HG03575 (cell line): ENCODE results near the gene SEC16A.

Experiments used
- ATAC-seq: cut with Tn5 transposase; IDR thresholded peaks from one replicate; pipeline ENCODE4 v1.9.1; 2021; ENCODE audit not compliant: unreplicated experiment, insufficient number of reproducible peaks, low FRiP score; ENCODE audit errors: extremely low read depth

SEC16A gene

GRCh38 chr9:136451221-136451877 lies 31.5 kb downstream of the SEC16A start:
- ATAC-seq = no peak

- no peak for ATAC-seq
These were observed 34.2 kb downstream of the SEC16A start for GRCh38 chr9:136448655-136449054.

- no peak for ATAC-seq
These were observed 35.6 kb downstream of the SEC16A start for GRCh38 chr9:136447173-136447778.

GRCh38 chr9:136445799-136446198 lies 37.0 kb downstream of the SEC16A start:
- ATAC-seq = no peak

- ATAC-seq = no peak
These were observed 38.7 kb downstream of the SEC16A start for GRCh38 chr9:136444102-136444501.

- ATAC-seq = no peak
These were observed 39.2 kb downstream of the SEC16A start for GRCh38 chr9:136443687-136444086.

- ATAC-seq = no peak
These were observed 39.8 kb downstream of the SEC16A start for GRCh38 chr9:136443087-136443486.

- no peak for ATAC-seq
These were observed 40.6 kb downstream of the SEC16A start for GRCh38 chr9:136442265-136442664.

GRCh38 chr9:136441681-136442245 lies 41.1 kb downstream of the SEC16A start:
- ATAC-seq = no peak

- ATAC-seq = no peak
These were observed 41.6 kb downstream of the SEC16A start for GRCh38 chr9:136441191-136441680.

- no peak for ATAC-seq
These were observed 43.1 kb downstream of the SEC16A start, which contains the start of gene INPP5E for GRCh38 chr9:136439481-136440408. Gene INPP5E, minus strand, starts transcription at chr9:136439845. Its CDS starts 426 bp downstream, at chr9:136439419.

- no peak for ATAC-seq
These were observed 44.0 kb downstream of the SEC16A start for GRCh38 chr9:136438548-136439480.

- ATAC-seq = no peak
These were observed 44.8 kb downstream of the SEC16A start for GRCh38 chr9:136437839-136438547.

- ATAC-seq = no peak
These were observed 45.4 kb downstream of the SEC16A start for GRCh38 chr9:136437430-136437829.

- no peak for ATAC-seq
These were observed 46.7 kb downstream of the SEC16A start for GRCh38 chr9:136436055-136436634.

GRCh38 chr9:136434580-136435169 lies 48.2 kb downstream of the SEC16A start:
- no peak for ATAC-seq
